ENCODE results near the gene ZC2HC1C.
"Not testable (repeated sequence)": the region's sequence is repeated elsewhere in the genome, so short reads cannot be mapped to it uniquely, and the experiment has no call there.

Gene ZC2HC1C

GRCh38 chr14:75059642-75060041 is 9.8 kb upstream of the ZC2HC1C start:
- no peak overlapping the region for H3K4me3 ChIP-seq (ENCODE audit: low read depth, low read length)
- TF ChIP-seq POLR2A (IDR thresholded peaks at IDR 0.05; ENCODE audit: extremely low read depth, insufficient read length): no peak
- DNase-seq (ENCODE audit: low read depth): no peak

DNA sequence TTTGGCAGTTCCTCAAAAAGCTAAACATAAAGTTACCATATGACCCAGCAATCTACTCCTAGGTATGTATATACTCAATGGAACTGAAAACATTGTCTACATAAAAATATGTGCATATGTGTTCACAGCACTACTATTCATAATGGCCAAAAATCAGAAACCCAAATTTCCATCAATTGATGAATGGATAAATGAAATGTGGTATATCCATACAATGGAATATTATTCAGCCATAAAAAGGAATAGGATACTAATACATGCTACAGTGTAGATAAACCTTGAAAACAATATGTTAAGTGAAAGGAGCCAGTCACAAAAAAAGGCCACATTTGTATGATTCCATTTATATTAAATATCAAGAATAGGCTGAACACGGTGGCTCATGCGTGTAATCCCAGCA is 9.0 kb upstream of the ZC2HC1C start:
- no peak overlapping the region for H3K4me3 ChIP-seq (ENCODE audit: low read depth, low read length)
- no peak for DNase-seq (ENCODE audit: low read depth)
- no peak for TF ChIP-seq MYC (IDR thresholded peaks at IDR 0.05; ENCODE audit: low read depth, low read length)

GRCh38 chr14:75063013-75063412 is 6.4 kb upstream of the ZC2HC1C start:
- no peak for DNase-seq (ENCODE audit: low read depth)
- peak overlapping the region; percentile 81 for H3K4me3 ChIP-seq (ENCODE audit: low read depth, low read length)
- TF ChIP-seq POLR2A (IDR thresholded peaks at IDR 0.05; ENCODE audit: extremely low read depth, insufficient read length): no peak
- TF ChIP-seq MAX (IDR thresholded peaks at IDR 0.05; ENCODE audit: low read depth, low read length): no peak
- no peak for TF ChIP-seq MYC (IDR thresholded peaks at IDR 0.05; ENCODE audit: low read depth, low read length)
- TF ChIP-seq, protein P1, sequence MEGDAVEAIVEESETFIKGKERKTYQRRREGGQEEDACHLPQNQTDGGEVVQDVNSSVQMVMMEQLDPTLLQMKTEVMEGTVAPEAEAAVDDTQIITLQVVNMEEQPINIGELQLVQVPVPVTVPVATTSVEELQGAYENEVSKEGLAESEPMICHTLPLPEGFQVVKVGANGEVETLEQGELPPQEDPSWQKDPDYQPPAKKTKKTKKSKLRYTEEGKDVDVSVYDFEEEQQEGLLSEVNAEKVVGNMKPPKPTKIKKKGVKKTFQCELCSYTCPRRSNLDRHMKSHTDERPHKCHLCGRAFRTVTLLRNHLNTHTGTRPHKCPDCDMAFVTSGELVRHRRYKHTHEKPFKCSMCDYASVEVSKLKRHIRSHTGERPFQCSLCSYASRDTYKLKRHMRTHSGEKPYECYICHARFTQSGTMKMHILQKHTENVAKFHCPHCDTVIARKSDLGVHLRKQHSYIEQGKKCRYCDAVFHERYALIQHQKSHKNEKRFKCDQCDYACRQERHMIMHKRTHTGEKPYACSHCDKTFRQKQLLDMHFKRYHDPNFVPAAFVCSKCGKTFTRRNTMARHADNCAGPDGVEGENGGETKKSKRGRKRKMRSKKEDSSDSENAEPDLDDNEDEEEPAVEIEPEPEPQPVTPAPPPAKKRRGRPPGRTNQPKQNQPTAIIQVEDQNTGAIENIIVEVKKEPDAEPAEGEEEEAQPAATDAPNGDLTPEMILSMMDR (IDR thresholded peaks at IDR 0.05; ENCODE audit: low read depth, low read length): no peak

GRCh38 chr14:75063491-75064204 is 5.8 kb upstream of the ZC2HC1C start, which contains the start of gene ACYP1:
ACYP1 (minus strand) TSS chr14:75064024; CDS start chr14:75063553, 471 bp downstream.
- DNase-seq (ENCODE audit: low read depth): peak; percentile 92
- TF ChIP-seq POLR2A (IDR thresholded peaks at IDR 0.05; ENCODE audit: extremely low read depth, insufficient read length) (peak; percentile 80), MYC (IDR thresholded peaks at IDR 0.05; ENCODE audit: low read depth, low read length) (no peak), MAX (IDR thresholded peaks at IDR 0.05; ENCODE audit: low read depth, low read length) (peak; percentile 60)
- TF ChIP-seq, protein P1 (IDR thresholded peaks at IDR 0.05; ENCODE audit: low read depth, low read length): no peak
- peak within 1 kb of the TSS; percentile 81 for H3K4me3 ChIP-seq (ENCODE audit: low read depth, low read length)

DNA sequence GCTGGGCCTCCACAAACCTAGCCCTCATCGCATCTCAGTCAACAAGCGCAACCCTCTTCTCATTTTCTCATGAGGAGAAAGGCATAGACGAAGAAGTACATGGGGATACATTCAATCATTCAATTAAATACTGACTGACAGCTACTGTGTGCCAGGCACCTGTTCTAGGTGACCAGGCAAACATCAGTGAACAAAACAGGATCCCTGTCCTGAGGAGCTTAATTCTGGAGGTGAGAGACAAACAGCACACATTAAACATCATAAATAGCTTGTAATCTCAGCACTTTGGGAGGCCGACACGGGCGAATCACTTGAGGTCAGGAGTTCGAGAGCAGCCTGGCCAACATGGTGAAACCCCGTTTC is 5.3 kb upstream of the ZC2HC1C start:
- TF ChIP-seq, protein P1 (IDR thresholded peaks at IDR 0.05; ENCODE audit: low read depth, low read length): no peak
- no peak for TF ChIP-seq POLR2A (IDR thresholded peaks at IDR 0.05; ENCODE audit: extremely low read depth, insufficient read length)
- TF ChIP-seq MAX (IDR thresholded peaks at IDR 0.05; ENCODE audit: low read depth, low read length): no peak
- no peak for TF ChIP-seq MYC (IDR thresholded peaks at IDR 0.05; ENCODE audit: low read depth, low read length)
- peak overlapping the region; percentile 81 for H3K4me3 ChIP-seq (ENCODE audit: low read depth, low read length)
- no peak for DNase-seq (ENCODE audit: low read depth)

GRCh38 chr14:75066691-75067090 is 2.8 kb upstream of the ZC2HC1C start:
- TF ChIP-seq MYC (IDR thresholded peaks at IDR 0.05; ENCODE audit: low read depth, low read length) (no peak), MAX (IDR thresholded peaks at IDR 0.05; ENCODE audit: low read depth, low read length) (no peak), POLR2A (IDR thresholded peaks at IDR 0.05; ENCODE audit: extremely low read depth, insufficient read length) (no peak)
- TF ChIP-seq, protein P1 (IDR thresholded peaks at IDR 0.05; ENCODE audit: low read depth, low read length): no peak
- DNase-seq (ENCODE audit: low read depth): no peak

GRCh38 chr14:75067212-75067611 is 2.2 kb upstream of the ZC2HC1C start:
- H3K4me3 ChIP-seq (ENCODE audit: low read depth, low read length): no peak overlapping the region
- no peak for DNase-seq (ENCODE audit: low read depth)
- TF ChIP-seq POLR2A (IDR thresholded peaks at IDR 0.05; ENCODE audit: extremely low read depth, insufficient read length) (no peak), MAX (IDR thresholded peaks at IDR 0.05; ENCODE audit: low read depth, low read length) (no peak), MYC (IDR thresholded peaks at IDR 0.05; ENCODE audit: low read depth, low read length) (no peak)
- TF ChIP-seq, protein P1 (IDR thresholded peaks at IDR 0.05; ENCODE audit: low read depth, low read length): no peak

More at GRCh38 chr14:75066691-75067090, 2.8 kb upstream of the ZC2HC1C start:
- no peak overlapping the region for H3K4me3 ChIP-seq (ENCODE audit: low read depth, low read length)

- H3K4me3 ChIP-seq (ENCODE audit: low read depth, low read length); DNase-seq (ENCODE audit: low read depth): not testable (repeated sequence)
These were observed 1.7 kb upstream of the ZC2HC1C start for GRCh38 chr14:75067765-75068164.

Data from NB4 (cell line).